ENCODE data around the gene QTRT2.

Gene QTRT2

GRCh38 chr3:114022145-114022802 lies 34.3 kb upstream of the QTRT2 start:
- Histone ChIP-seq H3K36me3 (no peaks in the 10 kb centered on the region), H3K27me3 (no peaks in the 10 kb centered on the region), H3K4me1 (ENCODE audit: control insufficient read depth in 1 of 2, insufficient read depth in 1 of 2, low read depth in 1 of 2, low read length in 1 of 2) (no peaks in the 10 kb centered on the region), H3K9me3 (no peaks in the 10 kb centered on the region), H3K4me3 (ENCODE audit: low read depth in 1 of 2, low read length in 1 of 2) (no peak overlapping the region), H3K27ac (no peak overlapping the region)
- no peak for TF ChIP-seq CTCF (IDR thresholded peaks at IDR 0.05)

GRCh38 chr3:114025451-114025850 lies 31.1 kb upstream of the QTRT2 start:
- no peak overlapping the region for H3K27ac ChIP-seq
- no peak for TF ChIP-seq CTCF (IDR thresholded peaks at IDR 0.05)
- H3K36me3 ChIP-seq = no peaks in the 10 kb centered on the region
- no peaks in the 10 kb centered on the region for H3K4me1 ChIP-seq (ENCODE audit: control insufficient read depth in 1 of 2, insufficient read depth in 1 of 2, low read depth in 1 of 2, low read length in 1 of 2)
- no peaks in the 10 kb centered on the region for H3K9me3 ChIP-seq
- H3K27me3 ChIP-seq = no peaks in the 10 kb centered on the region
- H3K4me3 ChIP-seq (ENCODE audit: low read depth in 1 of 2, low read length in 1 of 2) = no peak overlapping the region

- Histone ChIP-seq H3K4me3 (ENCODE audit: low read depth in 1 of 2, low read length in 1 of 2) (no peak overlapping the region), H3K27me3 (no peaks in the 10 kb centered on the region), H3K4me1 (ENCODE audit: control insufficient read depth in 1 of 2, insufficient read depth in 1 of 2, low read depth in 1 of 2, low read length in 1 of 2) (no peaks in the 10 kb centered on the region), H3K36me3 (no peaks in the 10 kb centered on the region), H3K9me3 (no peaks in the 10 kb centered on the region), H3K27ac (no peak overlapping the region)
- no peak for TF ChIP-seq CTCF (IDR thresholded peaks at IDR 0.05)
Observed at GRCh38 chr3:114026331-114026730, 30.2 kb upstream of the QTRT2 start.

- H3K4me3 ChIP-seq (ENCODE audit: low read depth in 1 of 2, low read length in 1 of 2) = no peak overlapping the region
- H3K4me1 ChIP-seq (ENCODE audit: control insufficient read depth in 1 of 2, insufficient read depth in 1 of 2, low read depth in 1 of 2, low read length in 1 of 2) = no peaks in the 10 kb centered on the region
- no peak for TF ChIP-seq CTCF (IDR thresholded peaks at IDR 0.05)
- no peak overlapping the region for H3K27ac ChIP-seq
- no peaks in the 10 kb centered on the region for H3K27me3 ChIP-seq
- H3K9me3 ChIP-seq = no peaks in the 10 kb centered on the region
- no peaks in the 10 kb centered on the region for H3K36me3 ChIP-seq
Observed at GRCh38 chr3:114033721-114034120, 22.8 kb upstream of the QTRT2 start.

GRCh38 chr3:114034211-114034610 lies 22.3 kb upstream of the QTRT2 start:
- Histone ChIP-seq H3K27ac (no peak overlapping the region), H3K4me1 (ENCODE audit: control insufficient read depth in 1 of 2, insufficient read depth in 1 of 2, low read depth in 1 of 2, low read length in 1 of 2) (no peaks in the 10 kb centered on the region), H3K9me3 (no peaks in the 10 kb centered on the region), H3K4me3 (ENCODE audit: low read depth in 1 of 2, low read length in 1 of 2) (no peak overlapping the region), H3K36me3 (no peaks in the 10 kb centered on the region), H3K27me3 (no peaks in the 10 kb centered on the region)
- no peak for TF ChIP-seq CTCF (IDR thresholded peaks at IDR 0.05)

Data from neutrophil (primary cell).